Transverse colon (tissue), 4 donors: ENCODE results near the gene IGSF21. TPM values are rescaled to one million over a fixed set of nuclear protein-coding genes. Genes with fewer than 3 reads are reported as not detected.
"Not testable (repeated sequence)": the region's sequence is repeated elsewhere in the genome, so short reads cannot be mapped to it uniquely, and the experiment has no call there.

Experiments used
- DNase-seq: peaks from one replicate; pipeline ENCODE4 v3.0.0-alpha.2; 2019
- H3K27ac ChIP-seq, 4 donors: fragments of 200-600 bp; sonication (generic); 2 replicates each; pipeline ENCODE4 v1.5.1; 2016 to 2018; ENCODE audit warnings: inconsistent platforms in 4 of 4
- H3K27me3 ChIP-seq: fragments of 200-600 bp; sonication (generic); 2 replicates; pipeline ENCODE4 v1.5.1; 2017; ENCODE audit warnings: inconsistent platforms
- H3K36me3 ChIP-seq, 4 donors: fragments of 200-600 bp; sonication (generic); 2 replicates each; pipeline ENCODE4 v1.5.1; 2017 to 2019; ENCODE audit warnings: inconsistent platforms in 4 of 4
- H3K4me1 ChIP-seq, 4 donors: fragments of 200-600 bp; sonication (generic); 2 replicates each; pipeline ENCODE4 v1.5.1; 2017 to 2020; ENCODE audit warnings: inconsistent platforms in 4 of 4
- H3K4me3 ChIP-seq, 4 donors: fragments of 200-600 bp; sonication (generic); 1 replicate in 1 of 4; 2 replicates in 3 of 4; pipeline versions ENCODE4 v1.5.1 to v1.6.1; 2017 to 2019; ENCODE audit warnings: inconsistent platforms in 4 of 4
- H3K9me3 ChIP-seq, 2 donors: fragments of 200-600 bp; sonication (generic); 2 replicates each; pipeline ENCODE4 v1.5.1; 2017 to 2019; ENCODE audit warnings: inconsistent platforms in 2 of 2
- EP300 ChIP-seq: sonication (generic); formaldehyde crosslinking; IDR thresholded peaks from one replicate; pipeline ENCODE4 v1.6.1; 2017; ENCODE audit warnings: antibody characterized with exemption, low read depth
- POLR2A ChIP-seq: fragments of 450-650 bp; IDR thresholded peaks from one replicate; pipeline ENCODE4 v1.6.1; 2016; ENCODE audit warnings: antibody characterized with exemption, mild to moderate bottlenecking, moderate library complexity
- POLR2AphosphoS5 ChIP-seq, 3 donors: sonication (generic); formaldehyde crosslinking; IDR thresholded peaks; one replicate each; pipeline ENCODE4 v1.6.1; 2016; ENCODE audit warnings: antibody characterized with exemption in 3 of 3
- WGBS, 2 donors: methylation state at CpG; one replicate each; pipeline ENCODE4 v1.1.5; 2018; ENCODE audit warnings: low coverage in 1 of 2; 5-methylcytosine and 5-hydroxymethylcytosine counted together
- in situ Hi-C, 4 donors: fragments of 200-750 bp; cut with MboI; loops; one replicate each; pipeline versions ENCODE4 v1.15.0 to v1.15.1; 2017; ENCODE audit warnings: low sequenced_read_pairs in 3 of 4, low pct_ligation_motif_present in 1 of 4, low pct_unique_long_range_greater_than_20kb in 1 of 4
- intact Hi-C: fragments of 100-400 bp; cut with DNase I; formaldehyde crosslinking; loops from one replicate; pipeline ENCODE4 v1.15.1; 2023; ENCODE audit warnings: low total_unique reads
- total RNA-seq, 4 donors: library from RNA; depleted of rRNA; stranded (reverse); fragments of >200 nt; gene quantifications; one replicate each; pipeline ENCODE4 v1.1.0, GENCODE V29; 2016
- TF ChIP-seq, protein P1 (sequence below), 5 experiments: fragments of 200-600 bp in 3 of 5; fragments of 450-650 bp in 2 of 5; sonication (generic) in 3 of 5; IDR thresholded peaks; 1 replicate in 2 of 5; 2 replicates in 3 of 5; pipeline ENCODE4 v1.5.1; 2016 to 2017; ENCODE audit warnings: antibody characterized with exemption in 5 of 5, inconsistent platforms in 3 of 5, mild to moderate bottlenecking in 2 of 5, moderate library complexity in 1 of 5

The IGSF21 gene
- total RNA-seq, 4 donors from 2014 or later: 1.1 to 6.8 (median 1.6) TPM; not detected in 1

DNA sequence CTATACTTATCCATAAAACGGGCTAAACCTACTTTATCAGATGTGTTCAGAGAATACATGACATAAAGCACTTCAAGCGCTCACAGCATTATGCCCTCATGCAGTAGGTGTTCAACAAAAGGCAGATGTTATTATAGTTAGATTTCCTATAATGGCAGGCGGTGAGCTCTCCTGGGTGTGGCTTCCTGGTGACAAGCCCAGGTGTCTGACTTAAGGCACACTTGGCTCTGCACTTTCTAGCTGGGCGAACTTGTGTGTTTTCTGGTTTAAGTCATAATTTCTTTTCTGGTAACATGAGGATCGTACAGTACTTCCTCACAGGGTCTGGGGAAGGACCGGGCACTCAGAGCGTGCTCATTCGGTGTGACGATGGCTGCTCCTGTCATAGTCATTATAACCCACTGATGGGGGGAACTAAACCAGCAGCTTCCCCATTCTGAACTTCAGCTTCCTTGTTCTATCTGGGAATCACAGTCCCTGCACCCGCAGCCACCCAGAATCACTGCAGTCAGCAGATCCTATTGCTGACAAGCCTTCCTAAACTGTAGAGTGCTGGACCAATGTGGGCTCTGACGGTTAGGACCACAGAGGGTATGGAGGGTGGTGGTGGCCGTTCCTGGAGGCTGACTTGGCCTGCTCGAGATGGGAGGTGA, 52.8 kb downstream of the IGSF21 start:
- in situ Hi-C loops: no loop called here
- Histone ChIP-seq H3K27me3 (peaks cover 9% of the 10 kb centered on the region), H3K4me3 (no peak overlapping the region), H3K27ac (peak overlapping the region; percentile 39 to 63 (median 40)), H3K9me3 (no peaks in the 10 kb centered on the region), H3K4me1 (peaks cover 0 to 19% (median 3%) of the 10 kb centered on the region in 4 donors), H3K36me3 (no peaks in the 10 kb centered on the region)
- no peak for TF ChIP-seq POLR2A
- TF ChIP-seq, protein P1, sequence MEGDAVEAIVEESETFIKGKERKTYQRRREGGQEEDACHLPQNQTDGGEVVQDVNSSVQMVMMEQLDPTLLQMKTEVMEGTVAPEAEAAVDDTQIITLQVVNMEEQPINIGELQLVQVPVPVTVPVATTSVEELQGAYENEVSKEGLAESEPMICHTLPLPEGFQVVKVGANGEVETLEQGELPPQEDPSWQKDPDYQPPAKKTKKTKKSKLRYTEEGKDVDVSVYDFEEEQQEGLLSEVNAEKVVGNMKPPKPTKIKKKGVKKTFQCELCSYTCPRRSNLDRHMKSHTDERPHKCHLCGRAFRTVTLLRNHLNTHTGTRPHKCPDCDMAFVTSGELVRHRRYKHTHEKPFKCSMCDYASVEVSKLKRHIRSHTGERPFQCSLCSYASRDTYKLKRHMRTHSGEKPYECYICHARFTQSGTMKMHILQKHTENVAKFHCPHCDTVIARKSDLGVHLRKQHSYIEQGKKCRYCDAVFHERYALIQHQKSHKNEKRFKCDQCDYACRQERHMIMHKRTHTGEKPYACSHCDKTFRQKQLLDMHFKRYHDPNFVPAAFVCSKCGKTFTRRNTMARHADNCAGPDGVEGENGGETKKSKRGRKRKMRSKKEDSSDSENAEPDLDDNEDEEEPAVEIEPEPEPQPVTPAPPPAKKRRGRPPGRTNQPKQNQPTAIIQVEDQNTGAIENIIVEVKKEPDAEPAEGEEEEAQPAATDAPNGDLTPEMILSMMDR (IDR thresholded peaks at IDR 0.05): no peak
- TF ChIP-seq POLR2AphosphoS5 (IDR thresholded peaks at IDR 0.05): no peak
- TF ChIP-seq EP300: no peak
- WGBS, 2 donors: 32 to 50% methylated on average over 4 to 13 of the region's 13 CpGs
- peak; percentile 59 for DNase-seq
- intact Hi-C loops: no loop called here

DNA sequence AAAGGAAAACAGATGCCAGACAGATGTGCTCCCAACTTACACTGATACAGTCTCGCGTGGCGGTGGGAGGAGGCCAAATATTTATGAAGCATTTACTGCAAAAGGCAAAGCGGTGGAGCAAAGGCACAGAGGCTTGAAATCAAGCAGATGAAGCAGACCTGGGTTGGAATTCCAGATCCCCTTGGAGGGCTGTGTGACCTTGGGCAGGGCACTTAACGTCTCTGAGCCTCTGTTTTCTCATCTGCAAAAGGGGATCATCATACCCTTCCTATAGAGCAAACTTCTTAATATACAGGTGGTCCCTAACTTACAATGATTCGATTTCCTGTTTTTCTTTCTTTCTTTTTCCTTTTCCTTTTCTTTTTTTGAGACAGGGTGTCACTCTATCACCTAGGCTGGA, 54.1 kb downstream of the IGSF21 start:
- no peak overlapping the region for H3K4me3 ChIP-seq
- in situ Hi-C loops: no loop called here
- peaks cover 8% of the 10 kb centered on the region for H3K27me3 ChIP-seq
- intact Hi-C loops: no loop called here
- no peaks in the 10 kb centered on the region for H3K9me3 ChIP-seq
- 49 to 74% methylated on average over 6 of the region's 6 CpGs for WGBS, 2 donors
- peaks cover 0 to 22% (median 3%) of the 10 kb centered on the region in 4 donors for H3K4me1 ChIP-seq
- no peak for DNase-seq
- no peak overlapping the region for H3K27ac ChIP-seq
- TF ChIP-seq POLR2A (no peak), EP300 (no peak), POLR2AphosphoS5 (IDR thresholded peaks at IDR 0.05) (no peak)
- TF ChIP-seq, protein P1 (IDR thresholded peaks at IDR 0.05): no peak
- no peaks in the 10 kb centered on the region for H3K36me3 ChIP-seq

DNA sequence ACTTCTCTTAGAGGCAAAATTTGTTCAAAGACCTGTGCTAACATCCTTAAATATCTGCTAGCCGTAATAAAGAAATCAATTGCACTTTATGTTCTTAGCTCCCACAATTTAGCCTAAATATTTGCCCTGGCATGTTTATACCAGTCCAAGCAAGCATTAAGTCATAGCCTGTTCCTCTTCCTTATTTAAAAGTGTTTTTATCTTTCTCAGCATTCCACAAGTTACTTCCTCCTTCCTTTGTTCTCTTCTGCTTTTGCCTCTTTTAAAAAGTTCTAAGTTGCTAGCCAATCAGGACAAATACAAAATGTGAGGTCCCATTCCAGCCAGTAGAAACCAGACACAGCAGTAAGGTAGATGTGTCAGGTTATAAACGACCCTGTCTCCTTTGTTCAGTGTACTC, 58.0 kb downstream of the IGSF21 start:
- 9 to 15% methylated on average over 2 of the region's 2 CpGs for WGBS, 2 donors
- H3K9me3 ChIP-seq, H3K36me3 ChIP-seq, in situ Hi-C loops, H3K4me3 ChIP-seq, intact Hi-C loops, DNase-seq, H3K27me3 ChIP-seq: not testable (repeated sequence)
- Histone ChIP-seq H3K4me1 (peaks cover 0 to 14% (median 2%) of the 10 kb centered on the region in 4 donors), H3K27ac (peak overlapping the region in 1 of 4 donors; percentile 42)

DNA sequence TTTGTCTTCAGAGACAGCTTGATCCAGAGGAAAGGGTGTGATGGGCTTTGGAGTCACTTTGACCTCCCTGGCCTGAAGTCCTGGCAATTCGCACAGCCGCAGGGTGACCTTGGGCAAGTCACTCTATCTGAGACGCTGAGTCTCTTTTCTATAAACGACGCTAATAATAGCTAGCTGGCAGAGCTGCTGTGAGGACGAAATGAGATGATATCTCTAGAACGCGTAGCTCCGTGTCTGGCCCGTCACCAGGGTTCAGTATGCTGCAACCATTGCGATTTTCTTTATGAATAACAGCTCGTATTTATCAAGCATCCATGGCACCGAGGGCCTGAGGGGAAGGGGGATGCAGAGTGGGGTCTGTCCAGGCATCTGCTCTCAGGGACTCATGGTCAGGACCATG, 58.7 kb downstream of the IGSF21 start:
- in situ Hi-C loops (no loop called here), intact Hi-C loops (no loop called here)
- no peak for DNase-seq
- Histone ChIP-seq H3K27ac (no peak overlapping the region), H3K4me3 (no peak overlapping the region), H3K9me3 (no peaks in the 10 kb centered on the region), H3K36me3 (no peaks in the 10 kb centered on the region), H3K27me3 (no peaks in the 10 kb centered on the region), H3K4me1 (peaks cover 0 to 7% (median 0%) of the 10 kb centered on the region in 4 donors)
- whole genome bisulfite sequencing, 2 donors: 73 to 82% methylated on average over 4 to 13 of the region's 13 CpGs
- TF ChIP-seq, protein P1 (IDR thresholded peaks at IDR 0.05): no peak
- TF ChIP-seq EP300 (no peak), POLR2AphosphoS5 (IDR thresholded peaks at IDR 0.05) (no peak), POLR2A (no peak)

DNA sequence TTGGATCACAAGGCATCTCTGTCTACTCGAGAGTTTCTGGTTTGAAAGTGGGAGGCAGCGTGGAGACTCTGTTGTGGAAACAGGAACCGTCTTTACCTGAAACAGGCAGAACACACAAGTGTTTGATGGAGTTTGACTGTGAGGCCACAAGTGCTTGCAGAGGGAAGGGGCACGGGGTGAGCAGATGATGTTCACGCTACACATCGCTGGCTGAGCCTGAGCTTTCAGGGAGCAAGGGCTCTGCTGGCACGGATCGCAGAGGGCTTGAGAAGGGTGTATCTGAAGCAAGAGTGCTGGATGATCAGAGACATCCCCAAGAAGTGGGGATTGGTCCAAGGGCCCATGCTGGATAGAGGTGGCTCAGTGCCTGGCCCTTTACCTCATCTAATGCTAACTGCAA, 59.3 kb downstream of the IGSF21 start:
- TF ChIP-seq EP300: no peak
- TF ChIP-seq POLR2A: no peak
- TF ChIP-seq, protein P1 (IDR thresholded peaks at IDR 0.05): no peak
- TF ChIP-seq POLR2AphosphoS5 (IDR thresholded peaks at IDR 0.05): no peak
- no peaks in the 10 kb centered on the region for H3K36me3 ChIP-seq
- H3K27ac ChIP-seq: no peak overlapping the region
- in situ Hi-C loops: no loop called here
- WGBS, 2 donors: 81% methylated on average over 8 of the region's 8 CpGs; no CpG with 5 or more reads in 1 of the 2 donors
- no peak overlapping the region for H3K4me3 ChIP-seq
- H3K27me3 ChIP-seq: peaks cover 5% of the 10 kb centered on the region
- DNase-seq: no peak
- intact Hi-C loops: no loop called here
- H3K4me1 ChIP-seq: peaks cover 0 to 6% (median 0%) of the 10 kb centered on the region in 4 donors
- H3K9me3 ChIP-seq: no peaks in the 10 kb centered on the region
